Measurements from ENCODE around the gene ALKBH8. TPM values are rescaled to one million over a fixed set of nuclear protein-coding genes. Genes with fewer than 3 reads are reported as not detected.
"Not testable (repeated sequence)": the region's sequence is repeated elsewhere in the genome, so short reads cannot be mapped to it uniquely, and the experiment has no call there.

The ALKBH8 gene
- total RNA-seq, 1 donor from 2014 or later: 13.3 TPM

GRCh38 chr11:107508858-107509244 is 56.7 kb downstream of the ALKBH8 start:
- intact Hi-C loops (cut with micrococcal nuclease): no loop called here
- Mint-ChIP-seq H3K4me3 (no peak overlapping the region), H3K4me1 (no peaks in the 10 kb centered on the region), H3K9me3 (no peaks in the 10 kb centered on the region), H3K27ac (no peak overlapping the region), H3K27me3 (no peaks in the 10 kb centered on the region), H3K36me3 (ENCODE audit: low read depth) (peaks cover 15% of the 10 kb centered on the region)
- DNase-seq: no peak

GRCh38 chr11:107508201-107508857 is 57.2 kb downstream of the ALKBH8 start:
- intact Hi-C loops (cut with micrococcal nuclease): no loop called here
- no peaks in the 10 kb centered on the region for H3K27me3 Mint-ChIP-seq
- H3K36me3 Mint-ChIP-seq (ENCODE audit: low read depth): peaks cover 16% of the 10 kb centered on the region
- H3K4me3 Mint-ChIP-seq: no peak overlapping the region
- DNase-seq: no peak
- H3K27ac Mint-ChIP-seq: no peak overlapping the region
- H3K9me3 Mint-ChIP-seq: no peaks in the 10 kb centered on the region
- no peaks in the 10 kb centered on the region for H3K4me1 Mint-ChIP-seq

- Mint-ChIP-seq H3K9me3 (peaks cover 8% of the 10 kb centered on the region), H3K4me3 (no peak overlapping the region), H3K36me3 (ENCODE audit: low read depth) (peaks cover 33% of the 10 kb centered on the region), H3K27me3 (no peaks in the 10 kb centered on the region), H3K27ac (no peak overlapping the region), H3K4me1 (no peaks in the 10 kb centered on the region)
- no peak for DNase-seq
- intact Hi-C loops (cut with micrococcal nuclease): no loop called here
Measured at GRCh38 chr11:107505647-107506225, 59.8 kb downstream of the ALKBH8 start.

- no peak for DNase-seq
- Mint-ChIP-seq H3K4me3 (no peak overlapping the region), H3K27ac (no peak overlapping the region), H3K27me3 (no peaks in the 10 kb centered on the region), H3K36me3 (ENCODE audit: low read depth) (peaks cover 29% of the 10 kb centered on the region), H3K4me1 (no peaks in the 10 kb centered on the region), H3K9me3 (peaks cover 8% of the 10 kb centered on the region)
- intact Hi-C loops (cut with micrococcal nuclease): no loop called here
Measured at GRCh38 chr11:107504981-107505380, 60.6 kb downstream of the ALKBH8 start.

GRCh38 chr11:107501713-107502112 is 63.8 kb downstream of the ALKBH8 start:
- Mint-ChIP-seq H3K4me1 (no peaks in the 10 kb centered on the region), H3K27me3 (no peaks in the 10 kb centered on the region), H3K36me3 (ENCODE audit: low read depth) (peaks cover 29% of the 10 kb centered on the region), H3K27ac (no peak overlapping the region), H3K4me3 (no peak overlapping the region), H3K9me3 (peaks cover 8% of the 10 kb centered on the region)
- intact Hi-C loops (cut with micrococcal nuclease): no loop called here
- DNase-seq: no peak

GRCh38 chr11:107497371-107497770 is 68.2 kb downstream of the ALKBH8 start:
- H3K9me3 Mint-ChIP-seq; H3K4me3 Mint-ChIP-seq; H3K4me1 Mint-ChIP-seq; DNase-seq; H3K27ac Mint-ChIP-seq; intact Hi-C loops (cut with micrococcal nuclease); H3K27me3 Mint-ChIP-seq: not testable (repeated sequence)
- H3K36me3 Mint-ChIP-seq (ENCODE audit: low read depth): peaks cover 10% of the 10 kb centered on the region

- no peak for DNase-seq
- Mint-ChIP-seq H3K27ac (no peak overlapping the region), H3K9me3 (peaks cover under 1% of the 10 kb centered on the region), H3K36me3 (ENCODE audit: low read depth) (peaks cover under 1% of the 10 kb centered on the region), H3K4me3 (no peak overlapping the region), H3K4me1 (no peaks in the 10 kb centered on the region), H3K27me3 (no peaks in the 10 kb centered on the region)
- intact Hi-C loops (cut with micrococcal nuclease): no loop called here
Measured at GRCh38 chr11:107496011-107496410, 69.5 kb downstream of the ALKBH8 start.

GRCh38 chr11:107494055-107494454 is 71.5 kb downstream of the ALKBH8 start:
- no peak overlapping the region for H3K4me3 Mint-ChIP-seq
- no peaks in the 10 kb centered on the region for H3K4me1 Mint-ChIP-seq
- DNase-seq: no peak
- peaks cover 5% of the 10 kb centered on the region for H3K27me3 Mint-ChIP-seq
- no peaks in the 10 kb centered on the region for H3K36me3 Mint-ChIP-seq (ENCODE audit: low read depth)
- intact Hi-C loops (cut with micrococcal nuclease): no loop called here
- no peaks in the 10 kb centered on the region for H3K9me3 Mint-ChIP-seq
- no peak overlapping the region for H3K27ac Mint-ChIP-seq

GRCh38 chr11:107493117-107493516 is 72.4 kb downstream of the ALKBH8 start:
- Mint-ChIP-seq H3K36me3 (ENCODE audit: low read depth) (no peaks in the 10 kb centered on the region), H3K4me1 (no peaks in the 10 kb centered on the region), H3K4me3 (no peak overlapping the region), H3K27ac (no peak overlapping the region), H3K27me3 (peaks cover 9% of the 10 kb centered on the region), H3K9me3 (no peaks in the 10 kb centered on the region)
- intact Hi-C loops (cut with micrococcal nuclease): no loop called here
- no peak for DNase-seq

- Mint-ChIP-seq H3K4me1 (no peaks in the 10 kb centered on the region), H3K9me3 (no peaks in the 10 kb centered on the region), H3K27me3 (peaks cover 13% of the 10 kb centered on the region), H3K36me3 (ENCODE audit: low read depth) (no peaks in the 10 kb centered on the region), H3K4me3 (no peak overlapping the region), H3K27ac (no peak overlapping the region)
- intact Hi-C loops (cut with micrococcal nuclease): no loop called here
- no peak for DNase-seq
Measured at GRCh38 chr11:107490836-107491235, 74.7 kb downstream of the ALKBH8 start.

GRCh38 chr11:107482234-107482633 is 83.3 kb downstream of the ALKBH8 start:
- Mint-ChIP-seq H3K27me3 (peaks cover 9% of the 10 kb centered on the region), H3K27ac (no peak overlapping the region), H3K36me3 (ENCODE audit: low read depth) (no peaks in the 10 kb centered on the region), H3K4me1 (no peaks in the 10 kb centered on the region), H3K4me3 (no peak overlapping the region), H3K9me3 (peaks cover 3% of the 10 kb centered on the region)
- intact Hi-C loops (cut with micrococcal nuclease): no loop called here
- DNase-seq: no peak

GRCh38 chr11:107478922-107479321 is 86.6 kb downstream of the ALKBH8 start:
- intact Hi-C loops (cut with micrococcal nuclease): no loop called here
- Mint-ChIP-seq H3K4me1 (no peaks in the 10 kb centered on the region), H3K4me3 (no peak overlapping the region), H3K27me3 (peaks cover 14% of the 10 kb centered on the region), H3K9me3 (no peaks in the 10 kb centered on the region), H3K36me3 (ENCODE audit: low read depth) (no peaks in the 10 kb centered on the region), H3K27ac (no peak overlapping the region)
- no peak for DNase-seq

GRCh38 chr11:107477820-107478219 is 87.7 kb downstream of the ALKBH8 start:
- Mint-ChIP-seq H3K27ac (no peak overlapping the region), H3K36me3 (ENCODE audit: low read depth) (no peaks in the 10 kb centered on the region), H3K4me3 (no peak overlapping the region), H3K9me3 (no peaks in the 10 kb centered on the region), H3K4me1 (no peaks in the 10 kb centered on the region), H3K27me3 (peaks cover 14% of the 10 kb centered on the region)
- no peak for DNase-seq
- intact Hi-C loops (cut with micrococcal nuclease): no loop called here

- H3K9me3 Mint-ChIP-seq: no peaks in the 10 kb centered on the region
- H3K27ac Mint-ChIP-seq: no peak overlapping the region
- intact Hi-C loops (cut with micrococcal nuclease): no loop called here
- no peaks in the 10 kb centered on the region for H3K36me3 Mint-ChIP-seq (ENCODE audit: low read depth)
- no peak for DNase-seq
- H3K27me3 Mint-ChIP-seq: peaks cover 17% of the 10 kb centered on the region
- H3K4me1 Mint-ChIP-seq: no peaks in the 10 kb centered on the region
- H3K4me3 Mint-ChIP-seq: no peak overlapping the region
Measured at GRCh38 chr11:107473792-107474191, 91.7 kb downstream of the ALKBH8 start.

GRCh38 chr11:107472966-107473365 is 92.6 kb downstream of the ALKBH8 start:
- peaks cover 19% of the 10 kb centered on the region for H3K27me3 Mint-ChIP-seq
- no peaks in the 10 kb centered on the region for H3K4me1 Mint-ChIP-seq
- no peak overlapping the region for H3K4me3 Mint-ChIP-seq
- H3K9me3 Mint-ChIP-seq: no peaks in the 10 kb centered on the region
- intact Hi-C loops (cut with micrococcal nuclease): no loop called here
- DNase-seq: peak; percentile 12
- H3K27ac Mint-ChIP-seq: no peak overlapping the region
- H3K36me3 Mint-ChIP-seq (ENCODE audit: low read depth): no peaks in the 10 kb centered on the region
